GM19395 (cell line): ENCODE results near the gene HSDL2.

Source experiments
- ATAC-seq: cut with Tn5 transposase; IDR thresholded peaks from one replicate; pipeline ENCODE4 v1.9.1; 2021; ENCODE audit warnings: mild to moderate bottlenecking, moderate library complexity; ENCODE audit not compliant: unreplicated experiment

HSDL2 gene

DNA sequence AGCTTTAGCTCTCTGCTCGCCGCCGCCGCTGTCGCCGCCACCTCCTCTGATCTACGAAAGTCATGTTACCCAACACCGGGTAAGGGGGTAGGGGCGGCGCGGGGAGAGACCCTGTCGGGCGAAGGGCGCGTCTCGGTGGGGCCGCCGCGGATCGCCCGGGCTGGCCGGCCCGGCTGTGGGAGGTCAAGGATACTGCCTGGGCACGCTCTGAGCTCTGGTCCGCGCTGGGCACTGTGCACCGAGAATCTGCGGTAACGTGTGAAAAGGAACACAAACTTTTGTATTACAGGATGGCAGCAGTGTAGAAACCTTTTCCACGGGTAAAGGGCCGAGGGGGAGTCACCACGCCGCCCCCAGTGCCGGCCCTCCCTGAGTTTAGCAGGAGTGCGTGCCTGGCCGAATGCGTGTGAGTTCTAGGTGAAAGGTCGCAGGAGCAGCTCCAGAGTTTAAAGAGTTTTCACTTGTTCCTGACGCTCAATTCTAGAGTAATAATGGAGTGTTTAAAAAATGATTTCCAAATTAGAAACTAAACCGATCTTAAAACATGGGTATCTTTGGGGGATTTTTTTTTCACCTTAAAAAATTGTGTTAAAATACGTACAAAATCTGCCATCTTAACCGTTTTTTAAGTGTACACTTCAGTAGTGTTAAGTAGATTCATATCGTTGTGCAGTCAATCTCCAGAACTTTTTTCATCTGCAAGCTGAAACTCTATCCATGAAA lies at the start of gene HSDL2:
TSS of gene HSDL2 (plus strand) at position 7 of the 723 bp plus-strand sequence. CDS start at position 63, 56 bp downstream.
- peak; percentile 18 for ATAC-seq

DNA sequence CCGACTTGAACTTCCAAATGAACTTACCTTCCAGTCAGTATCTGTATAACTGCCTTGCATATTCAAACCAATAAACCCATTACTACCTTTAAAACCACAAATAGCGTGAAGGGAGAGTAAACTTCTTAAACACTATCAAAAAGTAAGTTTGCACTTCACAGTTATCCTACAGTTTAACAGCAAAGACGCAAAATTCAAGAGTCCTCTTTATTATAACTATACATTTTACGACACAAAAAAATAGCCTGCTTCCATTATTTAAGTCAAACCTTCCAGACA lies 48.3 kb upstream of the HSDL2 start:
- no peak for ATAC-seq

DNA sequence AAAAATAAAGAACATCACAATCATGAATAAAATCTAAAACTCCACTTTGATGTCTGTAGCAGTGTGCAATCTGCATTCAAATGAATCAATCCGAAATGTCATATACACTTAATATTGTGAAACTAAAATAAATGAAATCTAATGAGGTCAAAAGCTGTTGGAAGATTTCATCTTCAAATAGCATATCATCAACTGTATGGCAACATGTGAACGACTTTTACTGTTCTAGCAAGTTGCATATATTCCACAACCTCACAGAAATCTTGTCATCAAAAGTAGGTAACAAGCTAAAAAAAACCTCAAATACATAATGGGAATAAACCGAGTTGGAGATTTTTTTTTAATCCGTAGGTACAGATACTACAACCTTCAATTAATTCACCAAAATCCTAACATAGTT lies 47.7 kb upstream of the HSDL2 start:
- ATAC-seq: no peak

DNA sequence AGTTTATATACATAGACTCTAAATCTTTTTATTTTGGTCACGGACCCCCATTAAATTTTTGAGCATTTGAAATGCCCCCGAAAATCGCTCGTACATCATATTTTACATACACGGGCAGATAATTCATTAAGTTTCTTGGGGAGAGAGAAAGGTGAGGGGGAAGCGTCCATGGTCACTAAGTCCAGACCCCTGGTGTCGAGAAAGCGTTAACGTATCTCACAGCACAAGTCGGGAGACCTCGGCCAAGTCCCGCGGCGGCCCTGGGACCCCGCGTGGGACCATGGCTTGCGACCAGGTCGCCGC lies 47.3 kb upstream of the HSDL2 start:
- no peak for ATAC-seq

DNA sequence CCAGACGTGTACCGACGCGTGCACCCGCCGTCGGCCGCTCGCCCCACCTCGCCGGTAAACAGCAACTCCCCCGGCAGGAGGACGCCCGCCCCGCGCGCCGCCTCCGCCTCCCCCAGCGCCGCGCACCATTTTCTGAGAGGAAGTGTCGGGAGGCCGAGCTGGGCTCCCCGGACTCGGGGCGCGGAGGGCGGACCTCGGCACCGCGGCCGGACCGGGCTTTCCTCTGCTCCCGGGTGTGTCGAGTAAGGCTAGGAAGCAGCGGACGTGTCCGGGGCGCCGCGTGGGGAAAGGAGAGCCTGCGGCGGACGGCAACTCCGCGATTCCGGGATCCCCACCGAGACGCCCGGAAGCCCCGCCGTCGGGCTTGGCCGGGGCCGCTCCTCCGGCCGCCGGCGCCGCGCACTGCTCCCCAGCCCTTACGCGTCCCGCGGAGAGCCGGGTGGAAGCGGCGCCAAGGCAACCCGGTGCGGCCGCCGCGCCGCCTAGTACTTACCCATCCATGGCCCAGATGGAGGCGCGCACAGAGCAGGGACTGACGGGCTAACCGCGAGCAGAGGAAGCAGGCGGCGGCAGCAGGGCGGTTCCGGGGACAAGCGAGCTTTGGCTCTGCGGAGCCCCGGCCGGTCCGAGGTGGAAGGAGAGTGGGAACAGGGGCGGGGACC lies 46.8 kb upstream of the HSDL2 start, which contains the start of gene PTBP3:
TSS of gene PTBP3 (minus strand) at position 643 of the 662 bp plus-strand sequence. CDS start 35,754 bp downstream, outside the sequence.
- ATAC-seq: peak; percentile 63

DNA sequence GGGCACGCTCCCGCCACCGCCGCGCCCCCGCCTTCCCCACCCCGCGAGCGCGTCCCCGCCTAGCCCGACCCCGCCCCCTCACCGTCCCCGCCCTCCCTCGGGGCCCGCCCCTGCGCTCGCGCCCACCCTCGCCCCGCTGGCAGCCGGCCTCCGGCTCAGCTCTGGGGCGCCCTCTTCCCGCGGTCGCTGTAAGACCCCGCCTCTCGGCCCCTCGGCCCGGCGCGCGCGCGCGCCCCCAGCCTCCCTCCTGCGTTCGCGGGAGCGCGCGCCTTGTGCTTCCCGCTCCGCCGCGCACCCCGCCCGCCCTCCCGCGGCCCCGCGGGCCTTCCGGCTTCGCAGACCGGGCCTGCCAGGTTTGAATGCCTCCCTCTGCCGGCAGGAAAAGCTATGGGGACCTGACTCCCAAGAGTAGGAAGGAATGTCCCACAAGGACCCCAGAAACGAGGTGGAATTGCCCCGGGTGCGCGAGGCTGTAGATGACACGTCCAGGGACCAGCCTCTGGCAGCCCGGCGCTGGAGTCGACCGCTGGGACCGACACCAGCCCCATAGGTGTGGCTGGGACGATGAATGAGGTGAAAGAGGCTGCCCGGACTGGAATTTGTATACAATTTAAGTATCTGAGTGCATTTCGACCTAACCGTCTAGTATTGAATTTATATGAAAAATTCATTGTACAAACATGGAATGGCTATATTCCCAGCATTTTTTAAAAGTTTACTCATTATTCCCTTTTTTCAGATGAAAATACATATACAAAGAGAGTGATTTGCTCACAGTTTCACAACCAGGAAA lies 46.1 kb upstream of the HSDL2 start:
- peak; percentile 67 for ATAC-seq

DNA sequence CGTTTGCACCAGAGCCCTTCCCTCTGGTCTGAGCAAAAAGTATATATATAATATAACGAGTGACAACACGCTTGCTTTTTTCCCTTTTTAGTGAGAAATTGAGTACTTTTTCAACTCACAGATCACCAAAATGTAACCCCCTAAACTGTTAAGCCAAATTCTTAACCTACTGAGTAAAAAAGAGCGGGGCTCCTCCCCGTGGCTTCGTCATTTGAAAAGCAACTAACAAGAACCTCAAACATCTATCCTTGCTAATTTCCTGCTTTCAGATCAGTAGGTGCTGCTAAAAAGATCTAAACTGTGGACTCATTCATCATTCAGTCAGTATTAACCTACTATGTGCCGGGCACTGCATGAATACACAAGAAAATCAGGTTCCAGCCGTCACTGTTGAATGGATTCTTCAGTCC lies 45.5 kb upstream of the HSDL2 start:
- ATAC-seq: no peak

DNA sequence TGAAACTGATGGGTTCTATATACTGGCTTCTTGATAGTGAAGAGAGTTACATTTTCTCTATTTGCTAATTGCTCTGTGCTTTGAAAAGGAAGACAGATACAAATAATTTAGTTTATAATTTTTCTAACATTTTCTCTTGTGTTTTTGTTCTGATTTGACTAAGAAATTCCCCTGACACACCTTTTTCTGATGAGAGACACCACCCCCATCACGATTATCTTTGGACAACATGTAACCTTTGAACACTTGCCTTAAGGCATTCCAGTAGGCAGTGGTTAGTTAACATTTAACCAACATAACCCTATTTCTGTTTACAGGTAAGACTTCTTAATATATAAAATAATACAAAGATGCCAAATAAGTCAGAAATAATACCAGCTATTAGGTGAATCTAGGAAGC lies 42.4 kb upstream of the HSDL2 start:
- no peak for ATAC-seq

DNA sequence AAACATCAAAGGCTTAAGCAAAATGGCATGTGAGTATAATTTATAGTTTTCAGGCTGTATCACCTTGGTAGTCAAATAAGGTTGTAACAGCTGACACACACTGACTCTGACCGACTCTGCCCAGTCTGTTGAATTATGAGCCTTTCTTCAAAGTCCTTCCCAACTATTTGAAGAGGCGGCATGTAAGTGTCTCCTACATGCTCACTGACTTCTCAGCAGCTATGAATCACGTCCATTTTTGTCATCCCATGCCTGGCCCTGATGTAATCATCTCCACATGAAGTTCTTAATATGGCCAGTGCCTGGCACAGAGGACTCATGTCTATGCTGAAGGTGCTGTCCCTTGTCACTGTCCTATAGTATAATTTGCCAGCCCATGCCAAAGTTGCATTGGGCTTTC lies 41.3 kb upstream of the HSDL2 start:
- ATAC-seq: no peak

DNA sequence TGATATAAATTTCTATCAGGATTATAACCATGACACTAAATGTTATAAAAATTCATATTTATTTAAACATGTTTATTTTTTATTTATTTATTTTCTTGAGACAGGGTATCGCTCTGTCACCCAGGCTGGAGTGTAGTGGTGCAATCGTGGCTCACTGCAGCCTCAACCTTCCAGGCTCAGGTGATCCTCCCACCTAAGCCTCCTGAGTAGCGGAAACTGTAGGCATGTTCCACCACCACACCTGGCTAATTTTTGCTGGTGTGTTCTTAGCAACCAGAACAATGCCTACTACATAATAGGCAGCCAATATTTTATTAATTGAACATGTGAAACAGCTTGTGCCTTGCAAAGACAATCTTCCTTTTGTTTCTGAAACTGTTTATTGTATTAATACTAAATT lies 40.0 kb upstream of the HSDL2 start:
- no peak for ATAC-seq

DNA sequence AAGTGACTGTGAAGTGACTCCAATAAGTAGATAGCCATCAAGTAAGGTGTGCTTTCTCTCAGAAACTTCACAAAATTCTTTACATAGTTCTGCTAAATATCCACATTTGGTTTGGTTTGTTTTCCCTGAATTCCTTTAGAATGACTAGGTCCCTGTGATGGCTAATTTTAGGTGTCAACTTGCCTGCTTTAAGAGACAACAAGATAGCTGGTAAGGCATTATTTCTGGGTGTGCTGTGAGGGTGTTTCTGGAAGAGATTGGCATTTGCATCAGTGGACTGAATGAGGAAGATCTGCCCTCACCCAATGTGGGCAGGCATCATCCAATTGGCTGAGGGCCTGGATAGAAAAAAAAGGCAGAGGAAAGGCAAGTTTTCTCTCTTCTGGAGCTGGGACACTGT lies 38.2 kb upstream of the HSDL2 start:
- no peak for ATAC-seq

DNA sequence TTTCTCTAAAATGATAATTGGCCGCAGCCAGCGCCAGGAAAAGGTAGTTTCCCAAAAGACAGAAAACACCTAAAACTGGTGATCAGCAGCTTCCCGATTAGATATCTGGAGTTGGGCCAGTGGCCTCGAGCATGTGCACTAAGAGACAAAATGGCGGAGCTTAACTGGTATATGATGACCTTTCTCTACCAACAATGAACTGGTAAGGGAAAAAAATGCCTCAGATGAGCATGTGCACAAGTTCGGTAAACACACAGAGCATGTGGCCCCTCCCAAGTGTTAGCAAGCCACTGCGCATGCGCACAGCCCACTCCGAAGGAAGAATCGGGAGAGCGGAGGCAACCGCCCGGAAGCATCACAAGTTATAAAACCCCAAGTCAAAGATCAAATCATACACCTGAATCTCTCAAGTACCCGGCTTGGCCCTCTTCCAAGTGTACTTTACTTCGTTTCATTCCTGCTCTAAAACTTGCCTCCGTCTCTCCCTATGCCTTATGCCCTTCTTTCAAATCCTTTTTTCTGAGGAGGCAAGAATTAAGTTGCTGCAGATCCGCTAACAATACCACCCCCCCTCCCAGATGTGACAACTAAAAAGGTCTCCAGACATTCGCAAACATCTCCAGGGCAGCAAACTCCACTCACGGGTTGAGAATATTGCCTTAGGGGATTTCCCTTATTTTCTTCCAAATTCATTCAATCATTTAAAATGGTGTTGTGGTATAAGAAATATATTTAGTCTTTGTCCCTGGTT lies 31.5 kb upstream of the HSDL2 start:
- ATAC-seq: no peak

DNA sequence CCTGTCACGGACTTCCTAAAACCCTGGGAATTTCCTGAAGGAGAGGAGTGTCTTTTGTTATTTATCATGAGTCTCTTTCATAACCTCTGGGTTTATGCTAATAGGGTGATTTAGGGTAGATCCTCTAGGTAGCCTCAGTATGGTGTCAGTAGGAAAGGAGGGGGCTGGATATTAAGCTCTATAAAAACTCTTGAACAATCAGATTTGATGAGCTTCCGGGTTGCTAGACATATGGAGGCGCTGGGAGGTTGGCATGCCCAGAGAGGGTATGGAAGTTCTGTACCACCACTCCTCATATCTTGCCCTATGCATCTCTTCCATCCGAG lies 30.9 kb upstream of the HSDL2 start:
- no peak for ATAC-seq

DNA sequence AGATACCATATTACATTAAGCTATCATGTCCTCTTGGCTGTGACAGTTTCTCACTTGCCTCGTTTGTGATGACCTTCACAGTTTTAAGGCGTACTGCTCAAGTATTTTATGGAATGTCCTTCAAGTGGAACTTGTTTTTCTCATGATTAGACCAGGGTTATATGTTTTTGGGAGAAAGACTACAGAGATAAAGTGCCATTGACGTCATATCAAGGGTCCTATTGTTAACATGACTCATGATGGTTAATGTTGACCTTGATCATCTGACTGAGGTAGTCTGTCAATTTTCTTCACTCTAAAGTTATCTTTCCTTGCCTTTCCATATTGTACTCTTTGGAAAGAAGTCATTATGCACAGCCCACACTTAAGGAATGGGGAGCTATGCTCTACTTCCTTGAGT lies 28.7 kb upstream of the HSDL2 start:
- ATAC-seq: no peak

DNA sequence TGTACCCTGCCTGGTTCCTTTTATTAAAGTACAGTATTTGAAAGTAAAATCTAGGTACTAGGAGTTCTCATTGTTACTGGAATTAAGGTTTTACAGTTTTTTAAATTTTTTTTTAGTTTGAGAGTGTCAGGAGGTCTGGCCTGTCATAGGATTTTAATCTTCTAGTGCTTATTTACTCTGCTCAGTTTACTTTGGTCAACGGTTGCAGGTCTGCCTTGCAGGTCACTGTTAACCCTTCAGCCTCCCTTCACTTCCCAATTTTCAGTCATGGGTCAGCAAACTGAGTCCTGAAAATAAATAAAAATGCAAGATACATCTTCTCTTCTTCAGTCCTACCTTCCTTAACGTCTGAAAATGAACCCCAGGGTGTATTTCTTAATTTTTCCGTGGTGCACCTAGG lies 27.7 kb upstream of the HSDL2 start:
- no peak for ATAC-seq

DNA sequence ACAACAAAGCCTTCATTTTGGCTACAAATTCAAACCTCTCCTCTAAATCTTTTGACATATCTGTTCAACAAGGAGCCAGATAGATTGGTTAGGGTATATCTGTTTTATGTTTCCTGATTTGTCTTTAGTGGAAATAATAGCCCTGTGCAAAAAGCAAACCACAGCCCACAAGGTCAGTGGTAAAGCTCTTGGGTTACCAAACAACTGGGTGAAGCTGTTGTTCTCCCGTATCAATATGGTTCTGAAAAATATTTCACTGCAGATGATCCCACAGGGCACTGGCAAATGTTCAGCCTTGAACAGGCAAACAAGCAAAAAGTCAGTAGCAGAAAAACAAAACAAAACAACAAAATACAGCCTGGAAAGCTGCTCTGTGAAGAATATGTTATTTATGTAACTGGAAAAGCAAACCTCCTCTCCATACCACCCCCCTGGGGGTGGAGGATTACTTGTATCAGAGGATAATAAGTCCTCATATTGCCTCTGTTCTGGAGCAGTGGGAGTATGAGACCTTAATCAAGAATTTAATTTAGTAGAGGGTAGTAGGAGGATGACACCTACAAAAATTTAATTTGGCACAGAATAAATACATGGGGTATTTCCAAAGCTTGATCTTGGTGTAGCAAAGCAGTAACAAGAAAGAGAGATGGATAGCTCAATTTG lies 25.7 kb upstream of the HSDL2 start:
- no peak for ATAC-seq

DNA sequence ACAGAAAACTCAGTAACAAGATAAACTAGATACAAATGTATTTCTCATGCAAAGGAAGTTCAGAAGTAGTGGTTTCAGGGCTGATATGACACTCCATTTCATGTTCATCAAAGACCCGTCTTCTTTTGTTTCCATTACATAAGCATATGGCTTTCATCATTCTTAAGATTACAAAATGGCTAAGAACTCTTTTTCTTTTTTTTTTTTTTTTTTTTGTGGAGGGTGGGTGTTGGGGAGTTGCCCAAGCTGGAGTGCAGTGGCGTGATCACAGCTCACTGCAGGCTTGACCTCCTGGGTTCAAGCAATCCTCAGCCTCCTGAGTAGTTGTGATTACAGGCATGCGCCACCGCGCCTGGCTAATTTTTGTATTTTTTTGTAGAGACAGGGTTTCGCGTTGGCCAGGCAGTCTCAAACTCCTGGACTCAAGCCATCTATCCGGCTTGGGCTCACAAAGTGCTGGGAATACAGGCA lies 24.4 kb upstream of the HSDL2 start:
- no peak for ATAC-seq

DNA sequence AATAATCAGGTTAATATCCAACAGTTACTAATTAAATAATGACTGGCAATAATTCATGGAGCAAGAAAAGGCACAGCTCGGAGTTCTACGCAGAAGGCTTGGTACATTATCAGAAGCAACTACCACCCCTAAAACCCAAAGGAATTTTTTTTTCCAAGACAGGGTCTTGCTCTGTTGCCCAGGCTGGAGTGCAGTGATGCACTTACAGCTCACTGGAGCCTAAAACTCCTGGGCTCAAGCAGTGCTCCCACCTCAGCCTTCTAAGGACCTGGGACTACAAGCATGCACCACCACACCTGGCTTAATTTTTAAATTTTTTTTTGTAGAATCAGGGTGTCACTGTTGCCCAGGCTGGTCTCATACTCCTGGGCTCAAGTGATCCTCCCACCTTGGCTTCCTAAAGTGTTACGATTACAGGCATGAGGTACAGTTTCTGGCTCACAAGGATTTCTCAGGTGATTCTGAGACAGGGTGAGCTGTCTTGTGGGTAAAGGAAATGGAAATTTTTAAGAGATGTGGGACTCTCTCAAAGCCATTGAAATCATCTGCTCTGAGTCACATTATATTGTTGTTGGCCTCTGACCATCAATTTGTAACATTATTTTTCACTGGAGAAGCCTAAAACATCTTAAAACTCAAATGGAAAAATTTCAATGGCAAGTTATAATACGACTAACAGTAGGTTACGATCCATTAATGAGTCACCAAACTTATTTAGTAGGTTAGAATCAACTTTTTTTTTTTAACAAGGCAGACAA lies 19.7 kb upstream of the HSDL2 start:
- no peak for ATAC-seq

DNA sequence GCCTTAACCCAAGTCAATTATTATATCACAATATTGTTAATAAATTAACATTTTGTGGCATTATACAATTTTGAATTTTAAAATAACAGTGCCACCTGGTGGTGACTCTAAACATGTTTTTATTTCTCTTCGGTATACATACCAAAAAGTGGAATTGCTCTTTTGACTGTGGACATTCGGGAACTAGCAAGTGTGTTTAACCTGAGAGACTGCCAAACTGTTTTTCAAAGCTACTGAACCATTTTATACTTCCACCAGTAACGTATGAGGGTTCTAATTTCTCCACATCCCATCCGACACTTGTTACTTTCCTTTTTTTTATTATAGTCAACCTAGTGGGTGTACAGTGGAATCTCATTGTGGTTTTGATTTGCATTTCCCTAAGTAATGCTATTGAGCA lies 18.3 kb upstream of the HSDL2 start:
- no peak for ATAC-seq

DNA sequence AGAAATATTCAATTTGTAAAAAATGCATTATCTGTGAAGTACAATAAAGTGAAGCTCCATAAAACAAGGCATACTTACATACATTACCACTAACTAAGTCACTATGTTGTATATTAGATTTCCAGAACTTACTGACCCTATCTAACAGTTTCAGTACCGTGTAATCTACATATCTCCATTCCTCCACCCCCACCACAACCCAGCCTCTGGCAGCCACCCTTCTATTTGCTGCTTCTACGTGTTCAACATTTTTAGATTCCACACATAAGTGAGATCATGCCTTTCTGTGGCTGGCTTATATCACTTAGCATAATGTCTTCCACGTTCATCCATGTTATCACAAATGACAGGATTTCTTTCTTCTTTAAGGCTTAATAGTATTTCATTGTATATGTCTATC lies 15.1 kb upstream of the HSDL2 start:
- no peak for ATAC-seq
